Thymus (tissue), 11 donors: Measurements from ENCODE around the gene BMPR1B. TPM values are rescaled to one million over a fixed set of nuclear protein-coding genes. Genes with fewer than 3 reads are reported as not detected.

ENCODE experiments used
- DNase-seq, 9 donors: peaks; one replicate each; pipeline ENCODE4 v3.0.0-alpha.2; 2013; ENCODE audit warnings: low spot score in 9 of 9, low read depth in 6 of 9, missing footprints in 1 of 9
- H3K27ac ChIP-seq, 2 donors: one replicate each; pipeline ENCODE4 v1.5.1; 2013; ENCODE audit warnings: control low read depth in 1 of 2, low read depth in 1 of 2, low read length in 1 of 2, mild to moderate bottlenecking in 1 of 2, moderate library complexity in 1 of 2
- H3K27me3 ChIP-seq, 2 donors: one replicate each; pipeline ENCODE4 v1.5.1; 2013; ENCODE audit warnings: low read length in 1 of 2; ENCODE audit not compliant: control insufficient read depth in 2 of 2, insufficient read depth in 1 of 2
- H3K36me3 ChIP-seq, 2 donors: one replicate each; pipeline ENCODE4 v1.5.1; 2013; ENCODE audit warnings: low read length in 1 of 2, mild to moderate bottlenecking in 1 of 2, moderate library complexity in 1 of 2; ENCODE audit not compliant: control insufficient read depth in 2 of 2, insufficient read depth in 2 of 2
- H3K4me1 ChIP-seq, 2 donors: one replicate each; pipeline ENCODE4 v1.5.1; 2013; ENCODE audit warnings: low read length in 2 of 2; ENCODE audit not compliant: control insufficient read depth in 2 of 2, insufficient read depth in 2 of 2
- H3K4me3 ChIP-seq, 2 donors: one replicate each; pipeline ENCODE4 v1.5.1; 2013; ENCODE audit warnings: low read length in 2 of 2, control low read depth in 1 of 2, mild to moderate bottlenecking in 1 of 2
- H3K9me3 ChIP-seq, 2 donors: one replicate each; pipeline ENCODE4 v1.5.1; 2013; ENCODE audit warnings: low read length in 1 of 2, mild to moderate bottlenecking in 1 of 2; ENCODE audit not compliant: control insufficient read depth in 2 of 2, insufficient read depth in 1 of 2
- WGBS: extraction: QIAGEN DNeasy Blood & Tissue Kit; methylation state at CpG from one replicate; pipeline ENCODE4 v1.1.7; 2013; 5-methylcytosine and 5-hydroxymethylcytosine counted together
- polyA plus RNA-seq: library from polyadenylated mRNA; stranded (reverse); fragments of 200-250 nt; gene quantifications from one replicate; pipeline ENCODE4 v1.2.3, GENCODE V29; 2013
- total RNA-seq: library from RNA; stranded (reverse); fragments of 120-200 nt; gene quantifications from one replicate; pipeline ENCODE4 v1.2.4, GENCODE V29; 2013
- donor health status: healthy.

Gene BMPR1B
- total and polyA plus RNA-seq, 2 donors, result 2.2 to 12.5 TPM

- WGBS, result 100% methylated on average over 3 of the region's 3 CpGs
- H3K4me1 ChIP-seq, result peaks cover 0 to 39% of the 10 kb centered on the region in 2 donors
- H3K4me3 ChIP-seq, result no peak overlapping the region
- no peaks in the 10 kb centered on the region for H3K36me3 ChIP-seq
- no peak overlapping the region for H3K27ac ChIP-seq
- no peak for DNase-seq
- peaks cover 0 to 3% of the 10 kb centered on the region in 2 donors for H3K9me3 ChIP-seq
- H3K27me3 ChIP-seq, result no peaks in the 10 kb centered on the region
Observed at GRCh38 chr4:95191537-95191936, 433.8 kb downstream of the BMPR1B start.

- peaks cover 0 to 32% of the 10 kb centered on the region in 2 donors for H3K4me1 ChIP-seq
- H3K27me3 ChIP-seq, result no peaks in the 10 kb centered on the region
- no peak overlapping the region for H3K27ac ChIP-seq
- 93% methylated on average over 22 of the region's 22 CpGs for WGBS
- DNase-seq, result no peak
- H3K9me3 ChIP-seq, result peaks cover 0 to 3% of the 10 kb centered on the region in 2 donors
- H3K4me3 ChIP-seq, result no peak overlapping the region
- H3K36me3 ChIP-seq, result no peaks in the 10 kb centered on the region
Observed at GRCh38 chr4:95193391-95194224, 435.9 kb downstream of the BMPR1B start.

- Histone ChIP-seq H3K4me3 (no peak overlapping the region), H3K27me3 (no peaks in the 10 kb centered on the region), H3K9me3 (no peaks in the 10 kb centered on the region), H3K36me3 (no peaks in the 10 kb centered on the region), H3K27ac (no peak overlapping the region), H3K4me1 (peaks cover 0 to 13% of the 10 kb centered on the region in 2 donors)
- DNase-seq, result no peak
- 81% methylated on average over 6 of the region's 6 CpGs for WGBS
Observed at GRCh38 chr4:95197353-95197752, 439.6 kb downstream of the BMPR1B start.

GRCh38 chr4:95198961-95199360 lies 441.2 kb downstream of the BMPR1B start:
- Histone ChIP-seq H3K4me1 (peaks cover 0 to 2% of the 10 kb centered on the region in 2 donors), H3K27ac (no peak overlapping the region), H3K9me3 (no peaks in the 10 kb centered on the region), H3K36me3 (no peaks in the 10 kb centered on the region), H3K27me3 (no peaks in the 10 kb centered on the region), H3K4me3 (no peak overlapping the region)
- DNase-seq, result no peak
- WGBS, result 96% methylated on average over 7 of the region's 7 CpGs

- WGBS, result 95% methylated on average over 8 of the region's 8 CpGs
- DNase-seq, result no peak
Observed at GRCh38 chr4:95204267-95204844, 446.6 kb downstream of the BMPR1B start.

GRCh38 chr4:95204873-95205272 lies 447.1 kb downstream of the BMPR1B start:
- no peak overlapping the region for H3K27ac ChIP-seq
- H3K4me3 ChIP-seq, result no peak overlapping the region
- H3K27me3 ChIP-seq, result no peaks in the 10 kb centered on the region
- H3K4me1 ChIP-seq, result no peaks in the 10 kb centered on the region
- H3K36me3 ChIP-seq, result no peaks in the 10 kb centered on the region
- DNase-seq, result no peak
- 67% methylated on average over 5 of the region's 5 CpGs for WGBS
- no peaks in the 10 kb centered on the region for H3K9me3 ChIP-seq

More at GRCh38 chr4:95204267-95204844, 446.6 kb downstream of the BMPR1B start:
- no peak overlapping the region for H3K27ac ChIP-seq
- no peaks in the 10 kb centered on the region for H3K36me3 ChIP-seq
- no peaks in the 10 kb centered on the region for H3K9me3 ChIP-seq
- H3K4me1 ChIP-seq, result no peaks in the 10 kb centered on the region
- no peaks in the 10 kb centered on the region for H3K27me3 ChIP-seq
- no peak overlapping the region for H3K4me3 ChIP-seq
